ENCODE data around the gene KLF4.

GRCh38 chr9:107504585-107505455, 15.3 kb upstream of the KLF4 start:
- TF ChIP-seq CTCF (IDR thresholded peaks at IDR 0.05) (no peak), POLR2A (IDR thresholded peaks at IDR 0.05) (no peak)

Data from testis (tissue), 2 donors.